Endothelial cell of umbilical vein (primary cell): ENCODE measurements around the gene TDRD9. TPM values are rescaled to one million over a fixed set of nuclear protein-coding genes. Genes with fewer than 3 reads are reported as not detected.

Experiments used
- BruUV-seq: library from RNA; stranded (reverse); fragments of 400-500 nt; replicated peaks from 2 replicates; lab custom pipeline; 2021; lab: Mats Ljungman, UMichigan
- CTCF ChIA-PET: fragments of 300-600, 350-600 bp; sonication (Branson Sonifier 250); formaldehyde crosslinking; loops from one replicate; lab custom pipeline; 2021; ENCODE audit warnings: antibody characterized with exemption, inconsistent platforms; lab: Charles Lee
- POLR2A ChIA-PET: fragments of 300-600, 350-600 bp; sonication (Branson Sonifier 250); formaldehyde crosslinking; loops from one replicate; lab custom pipeline; 2021; ENCODE audit warnings: antibody characterized with exemption, inconsistent platforms; lab: Charles Lee
- DNase-seq: peaks from one replicate; pipeline ENCODE4 v3.0.0-alpha.2; 2011; ENCODE audit warnings: low read depth, low spot score
- FAIRE-seq: peaks from 2 replicates; lab custom pipeline; 2011; peaks lifted over from hg19 to GRCh38; lab: Jason Lieb, UNC
- H2AFZ ChIP-seq: 2 replicates; pipeline ENCODE4 v1.6.0; 2012; ENCODE audit warnings: low read depth, low read length, control low read depth, inconsistent platforms
- H3K27ac ChIP-seq: 2 replicates; pipeline ENCODE4 v1.5.1; 2011; ENCODE audit warnings: low read depth, mild to moderate bottlenecking, control low read depth, low read length, moderate library complexity; ENCODE audit not compliant: insufficient read depth
- H3K27me3 ChIP-seq, 2 experiments: 2 replicates each; pipeline versions ENCODE4 v1.6.0 to v1.6.1; 2011; ENCODE audit warnings: low read length in 2 of 2, mixed read lengths in 1 of 2; ENCODE audit not compliant: control insufficient read depth in 2 of 2, insufficient read depth in 2 of 2
- H3K36me3 ChIP-seq, 2 experiments: 2 replicates in 1 of 2; 3 replicates in 1 of 2; pipeline ENCODE4 v1.5.1; 2011; ENCODE audit warnings: low read length in 2 of 2, mild to moderate bottlenecking in 1 of 2, moderate library complexity in 1 of 2; ENCODE audit not compliant: control insufficient read depth in 2 of 2, insufficient read depth in 2 of 2; ENCODE audit errors: extremely low read depth in 1 of 2
- H3K4me1 ChIP-seq: 3 replicates; pipeline ENCODE4 v1.5.1; 2011; ENCODE audit warnings: mild to moderate bottlenecking, low read length; ENCODE audit not compliant: control insufficient read depth, insufficient read depth; ENCODE audit errors: extremely low read depth
- H3K4me2 ChIP-seq: 2 replicates; pipeline ENCODE4 v1.6.1; 2011; ENCODE audit warnings: low read length, control low read depth, mixed read lengths; ENCODE audit not compliant: insufficient read depth
- H3K4me3 ChIP-seq, 3 experiments: fragments of 200-600 bp in 1 of 3; sonication (generic), shearing (Covaris generic) in 1 of 3; replicated peaks in 1 of 3; 2 replicates each; pipeline ENCODE4 v1.5.1; 2011 to 2016; ENCODE audit warnings: control low read depth in 3 of 3, low read length in 3 of 3, mild to moderate bottlenecking in 2 of 3, inconsistent platforms in 1 of 3, low read depth in 1 of 3, moderate library complexity in 1 of 3; ENCODE audit not compliant: insufficient read depth in 1 of 3
- H3K79me2 ChIP-seq: 2 replicates; pipeline ENCODE4 v1.6.0; 2012; ENCODE audit warnings: low read length, inconsistent platforms; ENCODE audit not compliant: control insufficient read depth, insufficient read depth
- H3K9ac ChIP-seq: replicated peaks from 2 replicates; pipeline ENCODE3; 2011; ENCODE audit warnings: low read length, control low read depth; ENCODE audit not compliant: insufficient read depth; ENCODE audit errors: extremely low read depth
- H3K9me1 ChIP-seq: replicated peaks from 3 replicates; pipeline ENCODE4 v1.6.0; 2011; ENCODE audit warnings: mild to moderate bottlenecking, low read length; ENCODE audit not compliant: control insufficient read depth, insufficient read depth; ENCODE audit errors: extremely low read depth
- H3K9me3 ChIP-seq: replicated peaks from 2 replicates; pipeline ENCODE4 v1.5.1; 2012; ENCODE audit warnings: low read length, inconsistent platforms; ENCODE audit not compliant: control insufficient read depth, insufficient read depth
- H4K20me1 ChIP-seq: replicated peaks from 2 replicates; pipeline ENCODE3; 2011; ENCODE audit warnings: mild to moderate bottlenecking, low read length; ENCODE audit not compliant: control insufficient read depth, insufficient read depth; ENCODE audit errors: extremely low read depth
- EZH2 ChIP-seq: IDR thresholded peaks from 2 replicates; pipeline ENCODE4 v1.6.1; 2012; ENCODE audit warnings: borderline replicate concordance, low read depth, mild to moderate bottlenecking, moderate library complexity, low read length, inconsistent platforms; ENCODE audit not compliant: severe bottlenecking
- FOS ChIP-seq: IDR thresholded peaks from 2 replicates; pipeline ENCODE4 v1.6.1; 2011; ENCODE audit warnings: mild to moderate bottlenecking, low read length, moderate library complexity, borderline replicate concordance; ENCODE audit not compliant: insufficient read depth
- GATA2 ChIP-seq: IDR thresholded peaks from 2 replicates; pipeline ENCODE4 v1.7.0; 2011; ENCODE audit warnings: low read depth, mild to moderate bottlenecking, moderate library complexity, mixed read lengths, low read length; ENCODE audit not compliant: insufficient read length, insufficient read depth
- JUN ChIP-seq: IDR thresholded peaks from 2 replicates; pipeline ENCODE4 v1.6.1; 2011; ENCODE audit warnings: borderline replicate concordance, low read depth; ENCODE audit not compliant: insufficient read length, insufficient read depth
- MYC ChIP-seq: IDR thresholded peaks from one replicate; pipeline ENCODE4 v1.6.1; 2011; ENCODE audit warnings: mild to moderate bottlenecking, low read depth, low read length
- POLR2A ChIP-seq: IDR thresholded peaks from 2 replicates; pipeline ENCODE4 v1.6.1; 2012; ENCODE audit warnings: low read depth, mild to moderate bottlenecking, control low read depth, low read length
- POLR2AphosphoS5 ChIP-seq: IDR thresholded peaks from 2 replicates; pipeline ENCODE4 v1.6.1; 2012; ENCODE audit warnings: low read depth, mild to moderate bottlenecking, control low read depth, low read length, moderate library complexity; ENCODE audit not compliant: insufficient read depth
- dilution Hi-C: fragments of 300-500 bp; cut with MboI; formaldehyde crosslinking; loops from one replicate; pipeline ENCODE4 v1.15.0; 2019; ENCODE audit warnings: low sequenced_read_pairs; ENCODE audit not compliant: extremely low pct_ligation_motif_present
- intact Hi-C: fragments of 100-400 bp; cut with micrococcal nuclease; formaldehyde crosslinking; loops from one replicate; pipeline ENCODE4 v1.10.0; 2022
- polyA plus RNA-seq, 4 experiments: library from polyadenylated mRNA; depleted of rRNA in 3 of 4; stranded (reverse) in 3 of 4; unstranded in 1 of 4; fragments of >200 nt; gene quantifications; 2 replicates each; pipeline versions ENCODE4 v1.2.1 to v1.2.3, GENCODE V29; 2011 to 2012; ENCODE audit warnings: missing spikeins in 1 of 4
- total RNA-seq: library from RNA; stranded (reverse); gene quantifications from 2 replicates; pipeline ENCODE4 v1.2.3, GENCODE V29; 2021
- TF ChIP-seq, protein P1 (sequence below): IDR thresholded peaks from 2 replicates; pipeline ENCODE4 v1.6.1; 2011; ENCODE audit not compliant: insufficient read depth, insufficient read length
- TF ChIP-seq, protein P2 (sequence below), 2 donors: IDR thresholded peaks; 1 replicate in 1 of 2; 2 replicates in 1 of 2; pipeline ENCODE4 v1.5.1; 2011; ENCODE audit warnings: low read length in 2 of 2, mild to moderate bottlenecking in 2 of 2, moderate library complexity in 2 of 2, control low read depth in 1 of 2, inconsistent platforms in 1 of 2, low read depth in 1 of 2; ENCODE audit not compliant: insufficient read depth in 1 of 2; ENCODE audit errors: extremely low read depth in 1 of 2

The TDRD9 gene
- total and polyA plus RNA-seq, 2 donors (not counting 3 experiments of a cell fraction or from before 2014, with no cell fraction given): 0.52 to 1.4 TPM

DNA sequence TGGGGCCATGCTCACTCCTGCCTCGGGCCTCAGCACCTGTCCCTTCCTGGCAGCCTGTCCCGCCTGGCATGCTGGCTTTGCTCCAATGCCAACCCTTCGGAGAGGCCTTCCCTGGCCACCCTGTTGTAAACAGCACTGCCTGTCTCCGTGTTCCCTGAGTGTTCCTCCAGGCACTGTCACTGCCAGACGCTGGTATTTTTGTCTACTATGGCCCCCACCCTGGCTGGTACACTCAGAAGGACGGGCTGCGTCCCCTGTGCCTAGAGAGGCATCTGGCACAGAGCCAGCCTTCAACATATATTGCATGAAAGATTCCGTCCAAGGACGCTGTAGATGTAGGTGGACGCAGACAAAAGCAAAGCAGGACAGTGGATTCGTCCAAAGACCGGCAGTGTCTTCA is 154.6 kb downstream of the TDRD9 start:
- Histone ChIP-seq H3K79me2 (no peaks in the 10 kb centered on the region), H3K9me3 (no peaks in the 10 kb centered on the region), H4K20me1 (no peaks in the 10 kb centered on the region), H3K4me2 (no peak overlapping the region), H3K27me3 (peaks cover 8 to 10% of the 10 kb centered on the region in 2 experiments), H3K4me3 (no peak overlapping the region), H3K9ac (no peak overlapping the region), H3K4me1 (no peaks in the 10 kb centered on the region), H3K36me3 (no peaks in the 10 kb centered on the region), H2AFZ (no peak overlapping the region), H3K27ac (no peak overlapping the region), H3K9me1 (no peaks in the 10 kb centered on the region)
- FAIRE-seq: no peak
- intact Hi-C loops (no loop called here), dilution Hi-C loops (no loop called here)
- ChIA-PET CTCF (no interaction called here), POLR2A (no interaction called here)
- BruUV-seq: no TSS peak
- no peak for DNase-seq
- TF ChIP-seq EZH2: no peak
- no peak for TF ChIP-seq MYC
- TF ChIP-seq FOS: no peak
- TF ChIP-seq POLR2A: no peak
- no peak for TF ChIP-seq JUN
- TF ChIP-seq, protein P1, sequence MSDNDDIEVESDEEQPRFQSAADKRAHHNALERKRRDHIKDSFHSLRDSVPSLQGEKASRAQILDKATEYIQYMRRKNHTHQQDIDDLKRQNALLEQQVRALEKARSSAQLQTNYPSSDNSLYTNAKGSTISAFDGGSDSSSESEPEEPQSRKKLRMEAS: no peak
- TF ChIP-seq, protein P2, sequence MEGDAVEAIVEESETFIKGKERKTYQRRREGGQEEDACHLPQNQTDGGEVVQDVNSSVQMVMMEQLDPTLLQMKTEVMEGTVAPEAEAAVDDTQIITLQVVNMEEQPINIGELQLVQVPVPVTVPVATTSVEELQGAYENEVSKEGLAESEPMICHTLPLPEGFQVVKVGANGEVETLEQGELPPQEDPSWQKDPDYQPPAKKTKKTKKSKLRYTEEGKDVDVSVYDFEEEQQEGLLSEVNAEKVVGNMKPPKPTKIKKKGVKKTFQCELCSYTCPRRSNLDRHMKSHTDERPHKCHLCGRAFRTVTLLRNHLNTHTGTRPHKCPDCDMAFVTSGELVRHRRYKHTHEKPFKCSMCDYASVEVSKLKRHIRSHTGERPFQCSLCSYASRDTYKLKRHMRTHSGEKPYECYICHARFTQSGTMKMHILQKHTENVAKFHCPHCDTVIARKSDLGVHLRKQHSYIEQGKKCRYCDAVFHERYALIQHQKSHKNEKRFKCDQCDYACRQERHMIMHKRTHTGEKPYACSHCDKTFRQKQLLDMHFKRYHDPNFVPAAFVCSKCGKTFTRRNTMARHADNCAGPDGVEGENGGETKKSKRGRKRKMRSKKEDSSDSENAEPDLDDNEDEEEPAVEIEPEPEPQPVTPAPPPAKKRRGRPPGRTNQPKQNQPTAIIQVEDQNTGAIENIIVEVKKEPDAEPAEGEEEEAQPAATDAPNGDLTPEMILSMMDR (IDR thresholded peaks at IDR 0.05; ENCODE audit: extremely low read depth in 1 of 2, insufficient read depth in 1 of 2, low read depth in 1 of 2, low read length in 2 of 2): no peak
- no peak for TF ChIP-seq GATA2
- no peak for TF ChIP-seq POLR2AphosphoS5
